HCT116 (cell line): ENCODE measurements around the gene DAPK2.

Experiments
- CTCF ChIP-seq, 3 experiments: fragments of 200-600 bp in 1 of 3; sonication (generic) in 1 of 3; IDR thresholded peaks in 2 of 3; conservative IDR thresholded peaks in 1 of 3; 2 replicates each; pipeline ENCODE4 v1.5.1; 2012 to 2017; ENCODE audit warnings: low read depth in 2 of 3, low read length in 2 of 3, antibody characterized with exemption in 1 of 3, borderline replicate concordance in 1 of 3, control low read depth in 1 of 3, mild to moderate bottlenecking in 1 of 3, mixed read lengths in 1 of 3, mixed run types in 1 of 3, moderate library complexity in 1 of 3; ENCODE audit not compliant: insufficient read depth in 1 of 3
- ELF1 ChIP-seq: IDR thresholded peaks from 2 replicates; pipeline ENCODE4 v1.6.1; 2012; ENCODE audit warnings: low read depth, borderline replicate concordance
- RAD21 ChIP-seq: IDR thresholded peaks from 2 replicates; pipeline ENCODE4 v1.6.1; 2012; ENCODE audit warnings: low read depth, mild to moderate bottlenecking

GRCh38 chr15:63899193-63899592 lies 147.1 kb downstream of the DAPK2 start:
- no peak for TF ChIP-seq RAD21
- TF ChIP-seq CTCF (IDR thresholded peaks at IDR 0.05 in 2 of 3, conservative IDR thresholded peaks at IDR 0.05 in 1 of 3; ENCODE audit: borderline replicate concordance in 1 of 3, insufficient read depth in 1 of 3, low read depth in 2 of 3, low read length in 2 of 3): no peak
- no peak for TF ChIP-seq ELF1
